ENCODE data around the gene NLGN4X.

GRCh38 chrX:6184900-6185515 is 43.7 kb downstream of the NLGN4X start:
- TF ChIP-seq CTCF (IDR thresholded peaks at IDR 0.05; ENCODE audit: low read depth, low read length) (no peak), EZH2phosphoT487 (IDR thresholded peaks at IDR 0.05; ENCODE audit: low read depth) (no peak)
